Stimulated activated CD4-positive, alpha-beta T cell treated with anti-CD3 and anti-CD28 coated beads, Interleukin-15, amount 100 ng/mL, for 48 hours (primary cell): ENCODE data around the gene DONSON.
"Not testable (repeated sequence)": the region's sequence is repeated elsewhere in the genome, so short reads cannot be mapped to it uniquely, and the experiment has no call there.

Source experiments
- DNase-seq, 2 donors: peaks; one replicate each; pipeline ENCODE4 v3.0.0-alpha.2; 2020; ENCODE audit warnings: low read depth in 2 of 2

Gene DONSON

GRCh38 chr21:33588485-33589335, at the start of gene DONSON:
TSS of gene DONSON (minus strand) at chr21:33588684. CDS start at chr21:33588641, 43 bp downstream.
- DNase-seq: peak; percentile 61 to 79

GRCh38 chr21:33634254-33634653, 45.8 kb upstream of the DONSON start:
- DNase-seq: no peak

DNA sequence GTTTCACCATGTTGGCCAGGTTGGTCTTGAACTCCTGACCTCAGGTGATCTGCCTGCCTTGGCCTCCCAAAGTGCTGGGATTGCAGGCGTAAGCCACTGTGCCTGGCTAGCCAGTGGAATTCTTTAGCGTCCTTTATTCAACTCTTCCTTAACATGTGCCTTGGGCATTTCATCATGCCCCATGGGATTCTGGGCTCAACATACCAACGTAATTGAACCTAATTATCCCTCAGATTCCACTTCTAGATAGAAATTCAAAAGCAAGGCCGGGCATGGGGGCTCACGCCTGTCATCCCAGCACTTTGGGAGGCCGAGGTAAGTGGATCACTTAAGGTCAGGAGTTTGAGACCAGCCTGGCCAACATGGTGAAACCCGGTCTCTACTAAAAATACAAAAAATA, 37.7 kb upstream of the DONSON start:
- DNase-seq: not testable (repeated sequence)

DNA sequence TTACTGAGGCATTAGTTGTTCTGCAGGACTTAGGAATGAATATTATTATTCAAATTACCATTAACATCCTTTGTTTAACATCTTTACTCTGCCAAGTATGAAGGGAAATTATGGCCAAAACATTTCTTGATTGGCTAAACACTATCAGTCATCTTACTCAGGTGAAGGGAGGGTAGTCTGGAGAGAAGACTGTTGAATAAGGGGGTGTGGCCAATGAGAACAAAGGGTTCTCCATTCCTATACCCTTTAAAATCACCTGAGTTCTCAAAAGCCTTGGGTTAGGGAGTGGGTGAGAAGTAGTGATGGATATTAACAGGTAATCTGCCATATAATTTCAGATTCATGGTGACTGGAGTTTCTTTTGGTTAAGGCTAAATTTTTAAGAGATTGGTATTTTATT, 33.8 kb upstream of the DONSON start:
- no peak for DNase-seq

- DNase-seq: no peak
Observed at GRCh38 chr21:33619726-33620125, 31.2 kb upstream of the DONSON start.

DNA sequence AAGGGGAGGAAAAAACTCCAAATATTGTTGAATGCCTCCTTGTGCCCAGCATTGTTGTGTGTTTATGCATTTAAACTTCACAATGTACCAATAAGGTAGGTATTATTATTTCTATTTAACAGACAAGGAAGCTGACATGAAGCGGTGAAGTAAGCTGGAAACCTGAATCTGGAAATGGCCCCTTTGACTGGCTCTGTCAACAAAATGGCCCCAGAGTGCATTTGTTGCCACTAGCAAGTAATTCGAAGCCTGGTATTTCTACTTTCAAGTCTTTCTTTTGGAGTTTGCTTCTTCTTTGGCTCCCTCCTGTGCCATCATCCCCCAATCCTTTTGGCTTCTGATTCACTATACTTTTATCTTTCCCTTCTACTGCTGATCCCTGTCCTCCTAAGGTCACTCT, 29.9 kb upstream of the DONSON start:
- DNase-seq: no peak

DNA sequence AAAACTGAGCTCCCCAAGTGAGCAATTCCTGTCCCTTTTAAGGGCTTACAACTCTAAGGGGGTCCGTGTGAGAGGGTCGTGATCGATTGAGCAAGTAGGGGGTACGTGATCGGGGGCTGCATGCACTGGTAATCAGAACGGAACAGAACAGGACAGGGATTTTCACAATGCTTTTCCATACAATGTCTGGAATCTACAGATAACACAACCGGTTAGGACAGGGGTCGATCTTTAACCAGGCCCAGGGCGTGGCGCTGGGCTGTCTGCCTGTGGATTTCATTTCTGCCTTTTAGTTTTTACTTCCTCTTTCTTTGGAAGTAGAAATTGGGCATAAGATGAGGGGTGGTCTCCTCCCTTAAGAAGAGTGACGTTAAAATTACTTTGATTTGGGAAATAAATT, 29.1 kb upstream of the DONSON start:
- not testable (repeated sequence) for DNase-seq

GRCh38 chr21:33611006-33611744, 22.7 kb upstream of the DONSON start:
- DNase-seq: no peak

DNA sequence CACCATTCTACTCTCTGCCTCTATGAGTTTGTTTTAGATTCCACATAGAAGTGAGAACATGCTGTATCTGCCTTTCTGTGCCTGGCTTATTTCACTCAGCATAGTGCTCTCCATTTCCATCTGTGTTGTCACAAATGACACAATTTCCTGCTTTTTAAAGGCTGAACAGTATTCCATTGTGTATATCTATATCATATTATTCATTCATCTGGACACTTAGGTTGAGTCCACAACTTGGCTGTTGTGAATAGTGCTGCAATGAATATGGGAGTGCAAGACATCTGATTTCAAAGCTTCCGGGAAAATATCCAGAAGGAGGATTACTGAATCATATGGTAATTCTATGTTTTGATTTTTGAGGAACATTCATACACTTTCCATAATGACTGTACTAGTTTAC, 20.1 kb upstream of the DONSON start:
- no peak for DNase-seq

GRCh38 chr21:33598051-33598450, 9.6 kb upstream of the DONSON start:
- DNase-seq: no peak

GRCh38 chr21:33587792-33588484, 546 bp downstream of the DONSON start:
- peak in 1 of 2 donors; percentile 1 for DNase-seq

GRCh38 chr21:33586927-33587326, 1.6 kb downstream of the DONSON start:
- no peak for DNase-seq

DNA sequence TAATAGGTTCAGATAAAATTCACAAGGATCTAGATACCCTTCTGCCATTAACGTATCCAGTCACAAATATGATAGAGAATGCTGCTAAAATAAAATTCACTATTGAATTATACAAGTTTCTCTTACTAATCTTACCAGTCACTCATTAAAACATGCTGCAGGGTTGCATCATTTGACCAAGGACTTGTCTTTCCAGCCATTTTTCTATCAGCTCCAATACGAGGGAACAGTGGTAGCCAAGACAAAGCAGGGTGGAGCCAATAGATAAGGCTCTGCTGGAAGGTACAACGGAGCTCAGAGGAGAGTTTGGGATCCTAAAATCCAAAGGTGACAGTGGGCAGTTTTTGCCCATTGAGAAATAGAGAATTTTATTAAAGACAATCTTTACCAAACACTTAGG, 4.0 kb downstream of the DONSON start:
- no peak for DNase-seq

DNA sequence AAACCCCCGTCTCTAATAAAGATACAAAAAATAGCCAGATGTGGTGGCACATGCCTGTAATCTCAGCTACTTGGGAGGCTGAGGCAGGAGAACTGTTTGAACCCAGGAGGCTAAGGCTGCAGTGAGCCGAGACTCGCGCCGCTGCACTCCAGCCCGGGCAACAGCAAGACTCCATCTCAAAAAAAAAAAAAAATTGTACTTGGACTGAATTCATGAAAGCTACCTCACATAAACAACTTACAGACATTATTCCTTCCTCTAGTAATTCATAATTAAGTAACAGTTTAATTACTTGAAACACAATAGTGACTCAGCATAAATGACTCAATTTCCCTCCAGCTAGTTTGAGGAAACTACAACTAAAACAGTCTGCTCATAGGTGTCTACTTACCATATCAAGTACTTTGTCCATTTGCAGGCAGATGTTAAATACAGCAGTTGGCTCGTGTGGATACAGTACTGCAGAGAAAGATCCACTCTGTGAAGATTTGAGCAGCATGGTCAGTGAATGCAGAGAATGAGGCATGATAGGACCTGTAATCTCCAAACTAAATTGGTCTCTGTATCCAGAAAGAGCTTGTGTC, 9.4 kb downstream of the DONSON start:
- DNase-seq: no peak

- no peak for DNase-seq
Observed at GRCh38 chr21:33578214-33578613, 10.3 kb downstream of the DONSON start.

DNA sequence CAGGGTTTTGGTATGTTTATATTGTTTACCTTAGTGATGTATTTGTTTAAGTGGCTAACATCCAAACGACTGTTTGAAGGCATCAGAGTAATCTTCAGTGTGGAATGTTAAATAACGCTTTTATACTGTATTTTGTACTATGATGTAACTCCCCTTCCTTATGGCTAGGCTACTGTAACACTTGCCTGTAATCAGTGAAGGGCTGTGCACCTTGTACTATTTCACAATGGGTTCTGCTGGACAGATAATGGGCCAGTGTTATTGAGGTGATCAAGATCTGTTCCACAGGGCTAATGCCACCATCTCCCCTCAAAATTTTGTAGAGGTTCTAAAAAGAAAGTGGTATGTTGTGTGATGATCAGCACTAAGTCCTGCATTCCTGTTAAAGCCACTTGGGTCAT, 11.7 kb downstream of the DONSON start:
- DNase-seq: not testable (repeated sequence)

DNA sequence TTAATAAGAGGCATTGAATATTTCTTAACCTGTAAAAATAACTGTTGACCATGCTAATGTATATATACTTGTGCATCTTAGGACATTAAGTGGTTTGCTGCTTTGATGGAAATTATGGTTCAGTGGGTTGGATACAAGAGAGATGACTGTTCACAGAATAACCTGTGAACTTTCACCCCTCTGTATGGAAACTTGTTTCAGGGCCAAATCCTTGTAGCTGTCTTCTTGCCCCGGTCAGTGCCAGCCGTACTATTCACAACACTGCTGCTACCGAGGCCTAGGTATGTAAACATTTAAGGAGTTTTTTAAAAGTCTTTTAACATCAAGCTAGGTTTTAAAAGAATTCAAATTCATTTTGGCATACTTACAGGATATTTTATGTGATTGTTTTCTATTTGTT, 16.1 kb downstream of the DONSON start:
- DNase-seq: no peak

GRCh38 chr21:33569991-33570390, 18.5 kb downstream of the DONSON start:
- DNase-seq: no peak

DNA sequence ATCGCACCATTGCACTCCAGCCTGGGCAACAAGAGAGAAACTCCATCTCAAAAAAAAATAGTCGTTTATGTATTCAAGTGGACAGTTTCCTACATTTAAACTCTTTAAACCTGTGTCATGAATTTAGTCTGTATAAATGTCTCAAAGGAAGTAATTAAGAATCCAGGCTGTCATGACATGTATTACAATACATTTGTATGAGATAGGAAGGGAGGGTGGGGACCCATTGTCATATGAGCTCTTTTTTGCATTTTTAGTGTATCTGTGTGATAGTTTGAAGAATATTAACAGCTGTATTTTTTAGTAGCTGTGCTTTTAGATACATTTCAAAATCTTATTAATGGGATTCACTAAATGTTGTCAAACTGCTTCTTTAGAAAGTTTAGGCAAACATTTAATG, 20.0 kb downstream of the DONSON start:
- no peak for DNase-seq

- no peak for DNase-seq
Observed at GRCh38 chr21:33567914-33568313, 20.6 kb downstream of the DONSON start.

- DNase-seq: no peak
Observed at GRCh38 chr21:33566514-33566913, 22.0 kb downstream of the DONSON start.

- DNase-seq: no peak
Observed at GRCh38 chr21:33562389-33562788, 26.1 kb downstream of the DONSON start.
